GM19324 (cell line): ENCODE data around the gene LYZ.
A peak's percentile ranks its signal among the peaks of the same experiment; 100 is the strongest.
"Not testable (repeated sequence)": the region's sequence is repeated elsewhere in the genome, so short reads cannot be mapped to it uniquely, and the experiment has no call there.

Source experiments
- ATAC-seq: cut with Tn5 transposase; IDR thresholded peaks from one replicate; pipeline ENCODE4 v1.9.1; 2021; ENCODE audit warnings: mild to moderate bottlenecking, moderate library complexity; ENCODE audit not compliant: unreplicated experiment, low FRiP score

The LYZ gene

GRCh38 chr12:69348162-69348938 lies at the start of gene LYZ:
LYZ (plus strand) TSS chr12:69348381; CDS start chr12:69348409, 28 bp downstream.
- no peak for ATAC-seq

- ATAC-seq: no peak
These were observed 49.2 kb upstream of the LYZ start for GRCh38 chr12:69298947-69299346.

- no peak for ATAC-seq
These were observed 43.9 kb upstream of the LYZ start for GRCh38 chr12:69304284-69304683.

- ATAC-seq: no peak
These were observed 38.7 kb upstream of the LYZ start for GRCh38 chr12:69309461-69309860.

- no peak for ATAC-seq
These were observed 35.0 kb upstream of the LYZ start for GRCh38 chr12:69313209-69313608.

GRCh38 chr12:69316784-69317183 lies 31.4 kb upstream of the LYZ start:
- ATAC-seq: not testable (repeated sequence)

GRCh38 chr12:69317233-69317632 lies 30.9 kb upstream of the LYZ start:
- ATAC-seq: not testable (repeated sequence)

GRCh38 chr12:69318225-69318624 lies 30.0 kb upstream of the LYZ start:
- no peak for ATAC-seq

- no peak for ATAC-seq
These were observed 26.8 kb upstream of the LYZ start for GRCh38 chr12:69321351-69321750.

- ATAC-seq: no peak
These were observed 23.2 kb upstream of the LYZ start for GRCh38 chr12:69324797-69325466.

GRCh38 chr12:69328426-69328825 lies 19.8 kb upstream of the LYZ start:
- ATAC-seq: no peak

GRCh38 chr12:69329669-69330428 lies 18.3 kb upstream of the LYZ start:
- ATAC-seq: no peak

GRCh38 chr12:69330475-69331473 lies 17.4 kb upstream of the LYZ start:
- peak; percentile 85 for ATAC-seq

- no peak for ATAC-seq
These were observed 16.7 kb upstream of the LYZ start for GRCh38 chr12:69331519-69331908.

- ATAC-seq: no peak
These were observed 16.1 kb upstream of the LYZ start for GRCh38 chr12:69331909-69332684.

- no peak for ATAC-seq
These were observed 15.3 kb upstream of the LYZ start for GRCh38 chr12:69332815-69333358.

- no peak for ATAC-seq
These were observed 14.0 kb upstream of the LYZ start for GRCh38 chr12:69334158-69334557.

GRCh38 chr12:69337311-69338090 lies 10.7 kb upstream of the LYZ start:
- ATAC-seq: no peak
